GM12891 (cell line): ENCODE results near the gene WDR46.
"Not testable (repeated sequence)": the region's sequence is repeated elsewhere in the genome, so short reads cannot be mapped to it uniquely, and the experiment has no call there.

Experiments
- DNase-seq: peaks from one replicate; pipeline ENCODE4 v3.0.0; 2011; ENCODE audit warnings: low spot score; ENCODE audit not compliant: insufficient read length
- FAIRE-seq: peaks from 2 replicates; lab custom pipeline; 2011; peaks lifted over from hg19 to GRCh38; lab: Jason Lieb, UNC
- PAX5 ChIP-seq: IDR thresholded peaks from 2 replicates; pipeline ENCODE4 v1.6.1; 2011; ENCODE audit warnings: low read length, moderate library complexity, mild to moderate bottlenecking; ENCODE audit not compliant: insufficient read depth, severe bottlenecking
- POLR2A ChIP-seq: IDR thresholded peaks from 2 replicates; pipeline ENCODE4 v1.6.1; 2011; ENCODE audit warnings: low read depth, low read length, control low read depth
- POLR2AphosphoS5 ChIP-seq: IDR thresholded peaks from 2 replicates; pipeline ENCODE4 v1.6.1; 2011; ENCODE audit warnings: low read depth, low read length, control low read depth
- POU2F2 ChIP-seq: IDR thresholded peaks from 2 replicates; pipeline ENCODE4 v1.6.1; 2011; ENCODE audit warnings: low read depth, mild to moderate bottlenecking, control low read depth, low read length, moderate library complexity
- SPI1 ChIP-seq: IDR thresholded peaks from 2 replicates; pipeline ENCODE4 v1.6.1; 2011; ENCODE audit warnings: low read depth, low read length, control low read depth
- TAF1 ChIP-seq: IDR thresholded peaks from 2 replicates; pipeline ENCODE4 v1.6.1; 2011; ENCODE audit warnings: low read depth, low read length, control low read depth

Gene WDR46

DNA sequence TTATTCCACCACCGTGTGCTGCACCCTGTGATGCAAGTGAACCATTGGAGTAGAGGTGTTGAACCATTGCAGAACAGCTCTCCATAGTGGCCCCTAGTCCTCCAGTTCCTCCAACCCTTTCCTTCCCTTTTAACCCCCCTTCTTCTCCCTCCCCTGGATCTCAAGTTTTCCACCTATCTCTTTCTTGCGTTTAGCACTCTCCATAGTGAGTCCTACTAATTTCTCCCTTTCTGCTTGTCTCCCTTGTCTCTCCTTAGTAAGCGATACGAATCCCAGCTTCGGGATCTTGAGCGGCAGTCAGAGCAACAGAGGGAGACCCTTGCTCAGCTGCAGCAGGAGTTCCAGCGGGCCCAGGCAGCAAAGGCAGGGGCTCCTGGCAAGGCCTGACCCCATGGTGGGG, 1.4 kb upstream of the WDR46 start:
- FAIRE-seq: no peak
- TF ChIP-seq POU2F2 (no peak), POLR2A (no peak), SPI1 (no peak), TAF1 (no peak), PAX5 (no peak), POLR2AphosphoS5 (no peak)
- no peak for DNase-seq

DNA sequence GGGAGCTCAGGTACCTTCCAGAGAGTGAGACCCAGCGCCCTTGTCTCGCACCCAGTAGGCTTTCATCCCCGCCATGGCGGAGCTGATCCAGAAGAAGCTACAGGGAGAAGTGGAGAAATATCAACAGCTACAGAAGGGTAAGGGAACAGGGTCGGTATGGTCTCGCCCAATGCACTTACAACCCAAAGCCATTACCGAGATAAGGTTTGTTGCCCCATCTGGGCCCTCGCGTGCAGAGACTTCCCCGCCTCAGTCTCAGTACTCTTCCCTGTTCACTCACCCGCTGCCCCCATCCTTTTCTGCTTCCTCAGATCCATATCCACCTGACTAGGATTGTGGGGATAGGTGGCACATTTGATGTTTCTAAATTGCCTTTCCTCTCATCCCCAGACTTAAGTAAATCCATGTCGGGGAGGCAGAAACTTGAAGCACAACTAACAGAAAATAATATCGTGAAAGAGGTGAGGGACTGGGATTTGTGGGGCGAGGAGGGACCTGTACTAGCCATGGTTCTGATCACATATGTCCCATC, 811 bp upstream of the WDR46 start:
- no peak for FAIRE-seq
- TF ChIP-seq POLR2AphosphoS5 (0 out of 2 replicates have a peak, but pooled peaks have one; percentile 14), POU2F2 (no peak)
- DNase-seq: no peak

DNA sequence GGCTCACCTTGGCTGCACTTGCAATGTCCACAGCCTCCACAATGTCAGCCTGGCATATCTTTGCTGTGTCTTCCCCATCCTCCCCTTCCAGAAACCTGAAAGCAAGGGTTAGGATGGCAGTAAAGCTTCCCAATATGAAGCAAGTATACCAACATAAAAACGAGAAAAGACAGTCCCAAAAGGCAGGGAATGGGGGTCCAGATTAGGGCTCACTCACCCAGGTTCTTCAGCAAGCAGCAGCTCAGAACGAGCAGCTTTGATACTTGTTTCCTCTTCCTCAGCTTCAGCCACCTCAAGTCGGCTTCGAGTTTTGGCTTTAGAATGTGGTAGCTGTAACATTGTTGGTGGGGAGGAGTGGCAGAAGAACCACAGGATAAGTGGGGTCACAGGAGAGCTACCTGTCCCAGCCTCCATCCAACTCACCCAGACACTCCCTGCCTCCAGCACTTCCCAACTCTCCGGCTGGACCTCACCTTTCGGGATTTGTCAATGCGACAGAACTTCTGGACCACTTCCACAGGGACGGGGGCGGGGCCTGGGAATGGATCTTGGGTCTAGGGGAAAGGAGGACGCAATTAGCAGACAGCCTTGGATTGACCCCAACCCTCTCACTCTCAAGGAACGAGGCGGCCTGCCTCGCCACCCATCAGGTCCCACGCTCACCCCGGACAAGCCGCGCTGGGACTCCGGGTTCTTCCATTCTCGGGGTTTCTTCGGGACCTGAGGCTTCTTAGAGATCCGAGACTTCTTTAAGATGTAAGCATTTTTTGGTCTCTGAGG, 708 bp downstream of the WDR46 start:
- FAIRE-seq (no peak), DNase-seq (no peak)
- TF ChIP-seq SPI1 (no peak), TAF1 (no peak), POU2F2 (no peak), POLR2AphosphoS5 (no peak), POLR2A (no peak), PAX5 (no peak)

GRCh38 chr6:33286946-33287914, 1.8 kb downstream of the WDR46 start:
- no peak for DNase-seq
- no peak for TF ChIP-seq POU2F2
- no peak for TF ChIP-seq POLR2AphosphoS5
- TF ChIP-seq PAX5: no peak
- TF ChIP-seq POLR2A: no peak
- no peak for TF ChIP-seq SPI1
- TF ChIP-seq TAF1: no peak
- FAIRE-seq: no peak

DNA sequence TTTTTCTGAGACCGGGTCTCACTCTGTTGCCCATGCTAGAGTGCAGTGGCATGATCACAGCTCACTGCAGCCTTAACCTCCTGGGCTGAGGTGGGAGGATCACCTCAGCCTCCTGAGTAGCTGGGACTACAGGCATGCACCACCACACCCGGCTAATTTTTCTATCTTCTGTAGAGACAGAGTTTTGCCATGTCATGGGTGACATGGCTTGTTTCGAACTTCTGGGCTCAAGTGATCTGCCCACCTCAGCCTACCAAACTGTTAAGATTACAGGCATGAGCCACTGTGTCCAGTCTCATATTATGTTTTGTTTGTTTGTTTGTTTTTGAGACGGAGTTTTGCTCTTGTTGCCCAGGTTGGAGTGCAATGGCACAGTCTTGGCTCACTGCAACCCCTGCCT, 3.8 kb downstream of the WDR46 start:
- DNase-seq, FAIRE-seq: not testable (repeated sequence)

GRCh38 chr6:33280539-33280938, 8.5 kb downstream of the WDR46 start:
- TF ChIP-seq POU2F2: no peak
- TF ChIP-seq POLR2AphosphoS5: no peak
- no peak for TF ChIP-seq POLR2A
- no peak for TF ChIP-seq TAF1
- no peak for TF ChIP-seq SPI1
- TF ChIP-seq PAX5: no peak
- no peak for FAIRE-seq
- DNase-seq: no peak

GRCh38 chr6:33279971-33280511, 9.0 kb downstream of the WDR46 start:
- DNase-seq: no peak
- no peak for FAIRE-seq
- TF ChIP-seq TAF1: no peak
- TF ChIP-seq POLR2AphosphoS5: no peak
- no peak for TF ChIP-seq POU2F2
- no peak for TF ChIP-seq SPI1
- TF ChIP-seq PAX5: no peak
- no peak; the same call in 1 of the 2 replicates for TF ChIP-seq POLR2A

DNA sequence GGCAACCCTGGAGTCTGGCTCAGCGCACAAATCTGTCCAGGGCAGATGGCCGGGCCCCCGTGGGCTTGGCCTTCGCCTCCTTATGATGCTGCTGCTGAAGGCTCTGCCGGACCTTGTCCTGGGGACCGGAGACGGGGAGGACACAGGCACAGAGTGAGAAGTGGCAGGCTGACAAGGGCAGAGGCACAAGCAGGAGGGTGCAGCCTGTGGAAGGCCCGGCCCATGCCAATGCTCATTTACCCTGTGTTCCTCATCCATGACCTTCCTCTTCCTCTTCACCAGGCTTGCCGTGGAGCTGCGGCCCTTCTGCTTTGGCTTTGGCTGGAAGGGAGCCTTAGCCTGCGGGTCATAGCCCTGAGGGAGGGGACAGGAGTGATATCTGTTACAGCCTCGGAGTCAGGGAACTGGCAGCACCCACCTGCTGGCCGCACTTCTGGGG, 9.8 kb downstream of the WDR46 start:
- FAIRE-seq (no peak), DNase-seq (no peak)
- no peak for TF ChIP-seq POLR2AphosphoS5
- no peak for TF ChIP-seq POU2F2
- no peak for TF ChIP-seq POLR2A
- no peak for TF ChIP-seq PAX5
- no peak for TF ChIP-seq TAF1
- no peak for TF ChIP-seq SPI1

DNA sequence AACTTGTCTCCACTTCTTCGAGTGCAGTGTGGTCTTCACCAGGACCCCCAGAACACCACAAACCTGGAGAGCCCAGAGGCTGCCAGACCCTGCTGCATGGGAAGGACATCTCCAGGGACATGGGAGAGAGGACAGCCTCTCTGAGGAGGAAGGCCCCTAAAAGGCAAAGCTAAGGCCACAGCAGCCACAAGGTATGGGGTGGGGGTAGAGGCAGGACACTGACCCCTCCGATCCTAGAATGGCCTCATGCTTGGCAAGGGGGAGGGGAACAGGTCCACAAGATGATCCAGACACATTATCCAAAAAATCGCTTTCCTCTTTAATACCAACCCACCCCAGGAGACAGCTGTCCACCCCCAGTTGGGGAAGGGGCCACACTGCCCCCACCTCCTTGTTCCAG, 10.2 kb downstream of the WDR46 start:
- FAIRE-seq (no peak), DNase-seq (no peak)
- TF ChIP-seq POU2F2: no peak
- TF ChIP-seq POLR2A: no peak
- no peak for TF ChIP-seq POLR2AphosphoS5
- no peak for TF ChIP-seq TAF1
- no peak for TF ChIP-seq SPI1
- no peak for TF ChIP-seq PAX5
